NCI-H1930 (cell line): Measurements from ENCODE around the gene SLC4A8.
"Not testable (repeated sequence)": the region's sequence is repeated elsewhere in the genome, so short reads cannot be mapped to it uniquely, and the experiment has no call there.

Experiments
- DNase-seq, 2 experiments: peaks; one replicate each; lab custom pipeline; 2025; lab: John Stamatoyannopoulos, UW

SLC4A8 gene

DNA sequence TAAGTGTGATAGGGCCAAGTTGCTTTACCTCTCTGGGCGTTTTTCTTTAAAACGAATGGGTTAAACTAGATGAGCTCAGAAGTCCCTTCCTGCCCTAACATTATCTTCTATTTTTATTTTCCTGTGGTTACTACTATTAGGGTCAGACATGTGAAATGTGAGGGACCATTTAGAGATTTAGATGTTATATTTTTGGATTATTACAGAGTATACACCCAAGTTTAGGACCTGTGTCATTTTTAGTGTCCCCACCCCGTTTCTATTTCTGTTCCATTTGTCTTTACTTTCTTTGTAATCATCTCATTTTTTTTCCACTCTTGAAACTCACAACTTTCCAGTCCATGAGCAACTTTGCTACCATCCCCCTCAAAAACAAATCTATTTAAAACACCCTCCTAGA, 56.3 kb downstream of the SLC4A8 start:
- no peak for DNase-seq

DNA sequence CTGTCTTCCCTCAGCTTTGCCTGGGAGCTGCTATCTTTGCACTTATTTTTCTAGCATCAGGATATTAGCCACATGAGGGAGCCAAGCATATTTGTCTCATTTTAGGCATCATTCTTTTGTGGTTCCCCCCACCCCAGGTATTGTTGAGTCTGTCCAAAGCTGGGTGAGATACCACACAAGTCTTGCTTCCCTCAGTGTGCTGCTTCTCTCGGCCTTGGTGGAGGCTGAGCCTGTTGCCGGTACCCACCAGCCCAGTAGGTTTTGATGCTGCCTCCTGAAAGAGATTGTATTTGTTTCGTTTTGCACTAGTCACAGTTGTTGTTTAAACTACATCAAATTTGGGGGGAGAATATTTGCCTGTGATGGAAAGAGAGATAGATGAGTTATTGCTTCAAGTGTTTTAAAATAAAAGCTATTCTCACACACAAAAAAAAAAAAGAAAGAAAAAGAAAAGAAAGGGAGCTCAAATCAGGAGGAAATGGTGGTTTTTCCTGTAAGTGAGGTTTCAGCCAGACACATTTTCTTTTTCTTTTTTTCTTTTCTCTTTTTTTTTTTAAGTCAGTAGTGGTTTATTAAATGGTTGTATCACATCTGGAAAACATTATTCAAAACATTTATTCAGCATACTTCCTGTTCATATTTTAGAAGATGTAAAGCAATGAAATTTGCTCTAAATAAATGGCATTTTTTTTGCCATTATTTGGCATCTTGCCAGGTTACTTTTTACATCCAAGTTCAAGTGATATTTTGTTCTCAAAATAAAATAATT, 58.5 kb downstream of the SLC4A8 start:
- no peak for DNase-seq

DNA sequence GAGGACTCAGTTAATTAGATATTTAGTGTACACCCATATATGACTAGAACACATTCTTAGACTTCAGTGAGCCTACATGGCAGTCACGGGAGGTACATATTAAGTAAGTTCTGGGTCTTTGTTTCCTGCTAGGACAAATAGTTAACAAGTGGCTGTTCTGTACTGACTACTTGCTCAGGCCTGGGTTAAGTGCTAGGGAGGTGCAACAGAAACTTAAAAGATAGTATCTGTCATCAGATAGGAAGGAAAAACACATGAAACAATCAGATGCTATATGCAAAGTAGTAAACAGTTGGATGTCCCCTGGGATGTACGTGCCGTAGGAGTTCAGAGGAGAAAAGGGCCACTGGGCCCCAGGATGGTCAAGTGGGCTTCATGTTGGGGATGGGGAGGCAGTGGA, 59.5 kb downstream of the SLC4A8 start:
- DNase-seq: no peak

DNA sequence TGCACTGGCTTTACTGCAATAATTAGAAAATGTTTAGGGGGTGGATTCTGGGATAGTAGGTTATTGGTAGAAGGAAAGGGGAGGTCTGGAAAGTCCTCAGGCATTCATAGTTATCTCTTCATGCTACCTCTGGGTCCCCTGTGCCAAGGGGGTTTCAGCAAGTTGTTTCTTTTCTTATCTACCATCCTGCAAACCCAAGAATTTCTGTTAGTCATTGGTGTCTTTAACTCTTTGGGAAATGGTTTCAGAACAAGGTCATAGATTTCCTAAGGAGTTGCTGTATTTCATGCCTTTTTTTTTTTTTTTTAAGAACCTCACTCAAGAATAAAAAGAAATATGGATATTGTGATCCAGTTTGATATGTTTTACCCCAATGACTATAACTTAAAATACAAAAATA, 63.6 kb downstream of the SLC4A8 start:
- DNase-seq: no peak

DNA sequence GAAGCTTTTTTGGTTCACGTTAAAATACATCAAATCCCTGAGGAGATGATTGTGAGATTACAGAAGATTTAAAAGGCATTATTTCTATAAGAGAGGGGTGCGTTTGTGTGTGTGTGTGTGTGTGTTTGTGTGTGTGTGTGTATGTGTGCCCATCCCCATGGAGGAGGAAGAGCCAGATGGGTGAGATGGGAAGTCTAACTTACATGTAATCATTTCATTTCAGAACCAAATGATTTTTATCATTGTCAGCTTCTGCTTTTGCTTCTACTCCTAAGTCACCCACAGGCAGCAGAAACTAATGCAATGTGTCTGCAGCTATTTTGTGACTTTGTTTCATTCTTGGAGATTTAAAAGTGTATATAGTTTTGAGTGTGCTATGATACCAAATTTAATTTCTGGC, 68.7 kb downstream of the SLC4A8 start:
- no peak for DNase-seq

DNA sequence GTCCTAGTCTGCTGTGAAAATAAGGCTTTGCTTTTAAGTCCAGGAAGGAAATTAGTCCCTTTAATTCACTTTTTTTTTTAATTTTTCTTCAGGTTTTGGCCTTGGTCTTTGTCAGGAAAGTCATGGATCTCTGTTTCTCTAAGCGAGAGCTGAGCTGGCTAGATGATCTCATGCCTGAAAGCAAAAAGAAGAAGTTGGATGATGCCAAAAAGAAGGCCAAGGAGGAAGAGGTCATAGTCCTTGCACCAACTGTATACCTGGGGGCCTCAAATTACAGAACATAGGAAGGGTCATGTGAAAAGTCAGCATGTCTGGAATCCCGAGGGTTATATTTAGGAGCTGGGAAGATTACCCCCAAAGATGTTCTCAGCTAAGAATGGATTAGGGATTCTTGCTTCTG, 72.3 kb downstream of the SLC4A8 start:
- no peak for DNase-seq

DNA sequence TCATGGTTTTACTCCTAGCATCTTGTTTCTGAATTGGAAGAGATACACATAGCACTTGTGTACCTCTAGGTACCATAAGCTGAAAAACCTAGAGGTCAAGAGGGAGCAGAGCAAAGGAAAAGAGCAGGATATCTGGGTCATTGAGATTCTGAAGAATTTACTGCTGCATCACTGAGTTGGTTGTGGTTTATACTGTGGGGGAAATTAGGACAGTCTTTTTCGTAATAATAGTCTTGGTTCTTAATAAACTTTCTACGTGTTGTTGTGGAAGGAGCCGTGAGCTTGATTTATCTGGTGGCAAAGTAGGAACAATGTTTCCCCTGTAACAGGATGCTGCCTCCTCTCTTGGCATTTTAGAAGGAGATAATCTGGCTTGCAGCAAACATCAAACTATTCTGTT, 80.2 kb downstream of the SLC4A8 start:
- no peak for DNase-seq

DNA sequence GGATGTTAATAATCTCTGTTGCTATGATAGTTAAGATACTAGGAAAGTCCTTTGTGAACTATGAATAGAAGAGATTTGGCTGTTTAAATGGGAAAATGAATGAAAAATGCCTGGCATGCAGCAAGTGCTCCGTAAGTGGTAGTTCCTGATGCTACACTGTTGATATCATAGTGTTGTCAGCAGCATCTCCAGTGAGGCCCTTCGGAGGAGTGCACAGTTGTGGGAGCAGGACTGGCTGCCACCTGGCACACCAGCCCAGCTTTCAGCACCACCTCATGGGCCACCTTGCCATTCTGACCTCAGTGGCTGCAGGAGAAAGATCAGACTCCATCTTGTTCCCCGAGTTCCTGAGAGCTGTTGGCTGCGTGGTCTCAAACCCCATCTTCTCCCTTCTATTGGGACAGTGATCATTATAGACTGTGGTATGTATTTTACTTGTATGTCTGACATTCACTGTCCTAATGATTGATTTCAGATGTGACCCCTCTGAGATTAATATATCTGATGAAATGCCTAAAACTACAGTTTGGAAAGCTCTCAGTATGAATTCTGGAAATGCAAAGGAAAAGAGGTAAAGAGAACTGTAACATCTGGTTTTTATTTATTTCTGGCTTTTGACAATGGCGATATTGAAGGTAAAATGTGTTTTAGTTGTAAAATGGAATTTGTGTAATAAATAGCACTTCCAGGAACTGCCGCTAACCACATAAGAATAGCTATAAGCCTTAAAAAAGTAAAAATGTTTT, 80.9 kb downstream of the SLC4A8 start:
- no peak for DNase-seq

DNA sequence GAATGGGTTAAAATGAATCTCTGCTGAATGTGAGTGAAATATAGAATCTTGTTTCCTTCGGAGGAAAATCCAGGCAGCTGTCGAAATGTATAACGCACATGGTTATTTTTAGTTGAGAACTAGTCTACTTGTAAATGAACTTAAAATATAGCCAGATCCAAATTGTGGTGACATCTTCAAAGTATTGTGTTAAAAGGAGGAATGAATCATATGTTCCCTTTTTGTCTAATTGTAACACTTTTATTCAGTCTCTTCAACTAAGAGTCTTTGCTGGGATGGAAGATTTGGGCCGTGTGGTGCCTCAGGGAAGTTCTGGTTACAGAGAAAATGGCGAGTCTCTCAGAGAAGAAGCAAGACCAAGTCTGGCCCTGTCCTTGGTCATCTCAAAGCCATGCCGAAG, 82.5 kb downstream of the SLC4A8 start:
- DNase-seq: no peak

DNA sequence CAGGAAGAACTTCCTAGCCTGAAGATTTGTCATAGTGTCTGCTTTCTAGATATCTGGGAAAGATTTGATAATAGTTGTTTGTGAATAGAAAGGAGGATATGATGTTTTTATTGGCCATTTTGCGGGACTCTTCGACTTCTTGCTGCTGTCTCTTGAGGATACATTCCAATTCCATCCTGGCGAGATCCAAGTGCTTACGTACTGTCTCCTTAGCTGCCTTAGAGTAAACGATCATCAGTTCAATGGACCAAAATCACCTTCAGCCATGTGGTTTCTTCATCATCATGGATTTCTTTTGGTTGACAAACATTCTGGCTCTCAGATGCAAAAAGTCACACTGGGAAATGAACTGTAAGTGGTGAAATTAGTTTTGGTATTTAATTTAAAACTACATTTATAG, 83.7 kb downstream of the SLC4A8 start:
- DNase-seq: no peak

DNA sequence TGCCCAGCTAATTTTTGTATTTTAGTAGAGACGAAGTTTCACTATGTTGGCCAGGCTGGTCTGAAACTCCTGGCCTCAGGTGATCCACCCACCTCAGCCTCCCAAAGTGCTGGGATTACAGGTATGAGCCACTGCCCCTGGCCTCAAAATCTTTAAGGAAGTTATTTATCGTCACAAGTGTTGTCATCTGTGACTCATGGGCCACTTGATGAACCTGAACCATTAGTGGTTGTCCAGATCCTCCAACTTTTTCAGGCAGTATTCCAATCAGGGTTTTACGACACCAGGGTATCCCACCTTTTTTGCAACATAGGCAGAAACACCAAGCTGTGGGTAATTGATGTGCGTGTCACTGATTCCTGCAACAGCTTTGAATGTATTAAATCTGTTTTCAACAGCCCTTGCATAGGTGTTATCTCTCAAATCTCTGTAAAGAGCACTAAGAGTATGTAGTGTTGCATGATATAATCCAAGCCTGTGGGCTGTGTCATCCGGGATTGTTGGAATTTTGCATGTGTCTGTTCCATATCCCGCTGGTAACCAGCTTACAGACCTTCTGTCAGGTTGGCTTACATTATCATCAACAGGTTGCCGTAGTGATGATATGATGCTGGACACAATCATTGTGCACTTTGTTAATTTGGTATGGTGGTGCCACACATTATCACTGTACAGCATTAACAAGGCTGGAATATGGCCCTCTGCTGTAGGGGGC, 87.1 kb downstream of the SLC4A8 start:
- no peak for DNase-seq

DNA sequence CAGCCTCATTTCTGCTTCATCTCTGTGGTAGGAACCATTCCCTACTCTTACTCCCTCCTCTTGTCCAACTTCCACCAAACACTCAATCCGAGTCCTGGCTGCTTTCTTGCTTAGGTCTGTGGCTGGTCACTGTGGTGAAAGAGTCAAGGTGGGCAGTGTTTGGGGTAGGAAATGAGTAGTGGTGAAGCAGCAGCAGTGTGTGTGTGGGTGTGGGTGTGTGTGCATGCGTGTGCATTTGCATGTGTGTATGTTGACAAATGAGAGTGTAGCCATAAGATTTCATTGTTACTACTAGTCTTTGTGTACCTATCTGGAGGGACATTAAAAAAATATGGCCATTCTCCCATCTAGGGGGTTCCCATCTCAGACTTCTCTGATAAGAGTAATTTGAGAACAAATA, 87.8 kb downstream of the SLC4A8 start:
- no peak for DNase-seq

DNA sequence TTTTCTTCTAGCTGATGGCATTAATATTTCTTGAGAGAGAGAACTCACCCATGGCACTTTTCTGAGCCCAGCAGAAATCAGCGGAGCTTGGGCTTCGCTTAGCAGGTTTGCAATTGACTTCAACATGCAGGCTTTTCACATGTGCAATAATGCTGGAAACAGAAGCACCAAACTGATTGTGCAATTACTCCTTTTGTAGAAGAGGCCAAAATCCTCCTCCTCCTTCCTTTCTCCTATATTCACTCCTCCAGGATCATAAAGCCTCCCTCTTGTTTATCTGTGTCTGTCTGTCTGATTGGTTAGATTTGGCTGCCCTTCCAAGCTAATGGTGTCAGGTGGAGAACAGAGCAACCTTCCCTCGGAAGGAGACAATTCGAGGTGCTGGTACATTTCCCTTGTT, 90.4 kb downstream of the SLC4A8 start:
- DNase-seq: not testable (repeated sequence)

DNA sequence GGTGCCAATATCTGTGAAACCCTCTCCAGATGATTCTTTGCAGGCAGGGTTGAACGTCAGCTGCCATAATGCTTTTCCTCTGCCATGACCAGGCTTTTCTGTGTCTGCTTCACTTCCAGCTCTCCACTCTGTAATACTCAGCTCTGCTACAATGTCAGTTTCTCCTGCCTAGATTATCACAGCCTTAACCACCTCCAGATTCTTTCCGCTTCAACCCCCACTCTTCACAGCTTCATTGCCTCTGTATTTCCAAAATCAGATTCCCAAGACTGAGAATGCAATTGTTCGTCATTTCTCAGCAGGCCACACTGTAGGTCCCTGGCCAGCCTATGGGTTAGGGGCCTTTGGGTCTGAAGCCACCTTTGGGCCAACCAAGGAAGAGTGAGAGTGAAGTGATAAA, 92.7 kb downstream of the SLC4A8 start:
- no peak for DNase-seq

DNA sequence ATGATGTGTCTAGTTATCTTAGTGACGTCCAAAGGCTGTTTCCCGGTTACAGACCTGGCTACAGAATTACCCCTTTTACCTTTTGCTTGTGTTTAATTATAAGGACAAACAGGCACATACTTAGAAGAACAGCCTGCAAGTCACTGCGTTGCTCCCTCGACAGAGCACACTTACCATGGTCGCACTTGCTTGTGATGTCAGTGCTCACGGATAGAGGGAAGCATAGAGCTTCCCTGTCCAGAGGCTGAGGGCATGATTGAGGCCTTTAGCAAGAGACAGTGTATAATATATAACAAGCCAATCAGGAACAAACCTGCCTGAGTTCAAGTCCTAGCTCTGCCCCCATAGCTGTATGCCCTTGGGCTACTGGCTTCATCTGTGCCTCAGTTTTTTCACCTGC, 93.2 kb downstream of the SLC4A8 start:
- DNase-seq: no peak

DNA sequence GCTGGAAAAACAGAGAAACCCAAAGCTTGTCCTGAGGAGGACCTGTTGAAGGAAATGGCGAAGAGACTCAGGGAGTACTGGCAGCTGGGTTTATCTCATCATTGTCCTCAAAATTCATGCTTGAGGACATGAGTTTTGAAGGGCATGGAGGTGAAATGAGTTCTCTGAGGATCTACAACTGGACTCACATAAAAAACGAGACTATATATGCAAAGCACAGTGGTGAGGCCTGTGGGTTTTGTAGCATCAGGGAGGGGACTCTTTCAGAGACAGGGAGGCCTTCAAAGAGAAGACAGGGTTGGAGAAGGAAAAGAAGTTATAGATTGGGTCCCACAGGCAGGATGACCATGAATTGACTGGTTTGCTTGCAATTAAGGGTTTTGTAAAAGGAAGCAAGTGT, 95.1 kb downstream of the SLC4A8 start:
- DNase-seq: no peak

DNA sequence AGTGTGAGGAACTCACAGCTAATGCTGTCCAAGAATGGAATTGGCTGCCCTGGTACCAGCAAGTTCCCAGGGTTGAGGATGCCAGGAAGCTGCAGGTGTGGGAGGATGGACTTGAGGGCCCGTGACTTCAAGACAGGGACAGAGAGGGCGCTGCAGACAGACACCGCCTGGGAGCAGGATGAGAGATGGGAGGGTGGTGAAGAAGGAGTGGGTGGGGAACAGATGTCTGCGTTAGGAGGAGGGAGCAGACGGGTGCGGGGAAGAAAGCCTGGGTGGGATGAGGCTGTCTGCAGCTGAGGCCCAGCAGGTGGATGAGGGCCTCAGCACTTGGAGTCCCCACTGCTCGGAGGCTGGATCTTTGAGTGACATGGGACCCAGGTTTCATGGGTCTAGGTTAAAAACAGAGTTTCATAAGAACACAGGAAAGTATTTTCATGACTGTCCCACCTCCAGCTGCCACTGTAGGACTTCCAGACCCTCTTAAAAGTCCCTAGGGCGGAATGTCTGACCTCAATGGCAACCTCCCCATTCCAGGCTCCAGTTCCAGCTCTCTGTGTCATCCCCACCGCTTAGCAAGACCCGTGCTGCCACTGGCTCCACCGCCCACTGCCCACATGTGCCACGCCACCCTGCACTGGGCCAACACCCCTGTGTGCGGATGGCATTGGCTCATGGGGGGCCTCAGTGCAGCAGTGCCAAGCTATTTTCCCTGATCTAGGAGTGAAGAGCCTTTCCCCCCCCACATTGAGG, 96.1 kb downstream of the SLC4A8 start:
- no peak for DNase-seq

DNA sequence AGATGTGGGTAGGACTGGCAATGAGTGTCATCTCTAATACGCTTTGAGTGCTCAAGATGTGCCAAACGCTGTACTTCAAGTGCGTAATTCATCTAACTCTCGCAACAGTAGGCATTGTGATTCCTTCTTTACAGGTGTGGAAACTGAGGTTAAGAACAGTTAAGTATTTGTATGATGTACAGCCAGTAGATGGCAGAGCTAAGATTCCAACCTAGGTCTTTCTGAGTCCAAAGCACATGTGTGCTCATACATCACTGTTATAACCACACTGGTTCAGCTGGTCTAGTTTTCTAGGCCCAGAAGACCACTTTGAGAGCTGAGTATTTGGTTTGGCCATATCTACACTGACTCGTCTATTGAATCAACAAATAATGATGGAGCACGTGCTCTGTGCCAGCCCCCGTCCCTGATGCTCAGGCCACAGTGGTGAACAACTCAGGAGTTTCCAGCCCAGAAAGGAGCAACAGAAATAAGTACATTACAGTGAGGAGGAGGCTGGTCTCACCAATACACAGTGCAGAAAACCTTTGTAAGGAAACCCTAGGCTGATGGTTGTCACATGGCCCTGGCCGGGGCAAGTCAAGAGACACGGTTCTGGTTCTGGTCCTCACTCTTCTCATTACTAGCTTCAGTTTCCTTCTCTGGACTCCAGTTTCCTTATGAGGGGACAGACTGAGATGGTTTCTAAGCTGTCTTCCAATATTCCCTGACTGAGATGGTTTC, 97.1 kb downstream of the SLC4A8 start:
- DNase-seq: no peak

DNA sequence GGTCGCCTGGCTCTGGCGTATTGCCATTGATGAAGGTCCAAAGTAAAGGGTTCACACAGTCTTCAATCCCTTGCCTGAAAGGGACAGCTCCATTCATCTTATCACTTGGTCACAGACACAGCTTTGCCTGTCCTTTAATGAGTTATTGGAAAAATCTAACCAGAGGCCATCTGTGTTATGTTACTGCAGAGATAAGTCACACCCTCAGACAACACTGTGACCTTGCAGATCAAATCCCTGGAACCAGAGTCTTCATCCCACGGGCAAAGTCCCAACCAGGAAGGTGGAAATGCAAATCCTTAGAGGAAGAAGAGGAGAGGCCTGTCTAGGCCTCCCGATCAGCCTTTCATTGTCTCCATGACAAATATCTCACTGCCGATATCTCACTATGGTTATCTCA, 98.1 kb downstream of the SLC4A8 start:
- DNase-seq: no peak

DNA sequence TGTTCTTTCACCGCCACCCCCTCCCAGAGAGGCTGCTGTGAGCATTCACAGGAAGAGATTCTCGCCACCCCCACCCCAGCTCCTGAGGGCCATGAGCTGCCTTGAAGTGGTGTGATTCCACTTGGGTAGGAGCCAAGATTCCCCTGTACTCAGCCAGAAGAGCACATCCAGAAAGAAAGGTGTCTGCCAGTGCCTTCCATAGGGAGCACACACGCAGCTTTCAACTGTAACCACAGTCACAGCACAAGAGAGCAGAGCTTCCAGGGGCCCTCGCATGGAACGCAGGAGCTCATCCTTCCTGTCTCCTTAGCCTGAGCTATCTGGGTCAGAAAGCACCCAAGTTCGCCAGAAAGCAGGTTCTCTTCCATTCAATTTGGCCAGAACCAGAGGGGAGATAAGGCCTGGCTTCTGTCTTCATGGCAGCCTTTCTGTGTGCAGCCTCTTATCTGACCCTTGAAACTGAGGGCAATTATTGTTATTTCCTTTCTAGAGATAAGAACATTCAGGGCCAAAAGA, 99.8 kb downstream of the SLC4A8 start:
- no peak for DNase-seq

DNA sequence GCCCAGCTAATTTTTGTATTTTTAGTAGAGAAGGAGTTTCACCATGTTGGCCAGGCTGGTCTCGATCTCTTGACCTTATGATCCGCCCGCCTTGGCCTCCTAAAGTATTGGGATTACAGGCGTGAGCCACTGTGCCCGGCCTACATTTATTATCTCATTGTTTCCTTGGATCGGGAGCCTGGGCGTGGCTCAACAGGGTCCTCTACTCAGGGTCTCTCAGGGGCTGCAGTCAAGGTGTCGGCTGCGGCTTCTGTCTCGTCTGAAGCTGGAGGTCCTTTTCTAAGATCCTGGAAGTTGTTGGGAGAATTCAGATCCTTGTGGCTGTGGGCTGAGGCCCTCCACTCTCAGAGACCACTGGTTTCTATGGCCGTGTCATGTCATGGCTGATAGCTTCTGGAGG, 100.9 kb downstream of the SLC4A8 start:
- DNase-seq: no peak

DNA sequence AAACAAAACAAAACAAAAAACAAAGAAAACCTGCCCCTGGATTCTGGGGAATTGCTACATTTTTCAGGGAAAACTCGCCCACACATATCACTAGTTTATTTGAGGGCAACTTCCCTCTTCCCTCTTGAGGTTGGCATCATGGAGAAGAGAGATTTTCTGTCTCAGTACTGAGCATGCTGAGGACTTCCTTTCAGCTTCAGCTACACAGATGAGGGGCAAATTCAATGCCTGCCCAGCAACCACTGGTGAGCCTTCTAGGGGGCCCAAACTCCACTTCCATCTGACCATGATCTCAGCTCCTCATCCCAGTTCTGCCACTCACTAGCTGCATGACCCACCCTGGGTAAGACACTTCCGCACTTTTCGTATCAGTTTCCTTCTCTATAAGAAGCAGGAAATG, 103.3 kb downstream of the SLC4A8 start:
- DNase-seq: no peak
